ENCODE results near the gene GLTPD2.

DNA sequence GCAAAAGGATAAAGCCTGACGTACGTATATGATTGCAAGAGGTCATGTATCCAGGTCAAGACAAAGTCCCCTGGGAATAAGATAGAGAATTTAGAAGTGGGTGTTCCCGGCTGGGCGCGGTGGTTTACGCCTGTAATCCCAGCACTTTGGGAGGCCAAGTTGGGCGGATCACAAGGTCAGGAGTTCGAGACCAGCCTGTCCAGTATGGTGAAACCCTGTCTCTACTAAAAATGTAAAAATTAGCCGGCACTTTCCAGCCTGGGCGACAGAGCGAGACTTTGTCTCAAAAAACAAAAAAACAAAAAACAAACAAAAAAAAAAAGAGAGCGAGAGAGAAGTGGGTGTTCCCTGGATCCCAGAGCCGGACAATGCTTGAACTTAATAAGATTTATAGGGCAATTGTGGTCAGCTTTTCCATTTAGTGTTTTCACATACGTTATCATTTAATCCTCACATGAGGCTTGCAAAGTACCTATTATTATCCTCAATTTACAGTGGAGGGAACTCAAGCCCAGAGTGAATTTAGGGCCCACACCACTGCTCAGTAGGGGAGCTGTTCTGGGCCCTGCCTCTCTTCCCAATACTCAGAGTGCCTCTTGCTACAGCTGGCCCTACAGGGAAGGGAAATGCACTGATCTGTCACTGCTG lies 481 bp upstream of the GLTPD2 start:
- TF ChIP-seq CTCF (IDR thresholded peaks at IDR 0.05; ENCODE audit: poor library complexity) (no peak), EZH2 (IDR thresholded peaks at IDR 0.05; ENCODE audit: borderline replicate concordance) (no peak), EZH2phosphoT487 (IDR thresholded peaks at IDR 0.05; ENCODE audit: low read depth, severe bottlenecking, unreplicated experiment) (no peak)

All from hepatocyte (in vitro differentiated cells).